SU-DHL-6 (cell line): ENCODE data around the gene IL11.

ENCODE experiments used
- H2AFZ ChIP-seq: fragments of 200-600 bp; sonication (generic); 2 replicates; pipeline ENCODE4 v1.6.1; 2014; ENCODE audit warnings: low read depth, mild to moderate bottlenecking, moderate library complexity, mixed read lengths, antibody characterized with exemption, low read length; ENCODE audit not compliant: severe bottlenecking
- H3F3A ChIP-seq: fragments of 200-600 bp; shearing (Covaris generic); 2 replicates; pipeline ENCODE4 v1.6.0; 2016; ENCODE audit warnings: antibody characterized with exemption, mild to moderate bottlenecking; ENCODE audit not compliant: insufficient read depth
- H3K27ac ChIP-seq: fragments of 200-600 bp; sonication (generic); 2 replicates; pipeline ENCODE4 v1.5.1; 2016; ENCODE audit warnings: low read depth, mild to moderate bottlenecking, low read length, moderate library complexity, mixed read lengths
- H3K27me3 ChIP-seq: fragments of 200-600 bp; sonication (generic), shearing (Covaris generic); 2 replicates; pipeline ENCODE4 v1.6.0; 2014; ENCODE audit warnings: mild to moderate bottlenecking, low read length
- H3K36me3 ChIP-seq: fragments of 200-600 bp; sonication (generic); 2 replicates; pipeline ENCODE4 v1.6.1; 2014; ENCODE audit warnings: mild to moderate bottlenecking, low read length, mixed read lengths
- H3K4me2 ChIP-seq: fragments of 300-600, 200-600 bp; shearing (Covaris generic), sonication (generic); 2 replicates; pipeline ENCODE4 v1.6.0; 2014; ENCODE audit warnings: low read length, low read depth, mild to moderate bottlenecking; ENCODE audit not compliant: poor library complexity, severe bottlenecking
- H3K4me3 ChIP-seq: fragments of 200-600 bp; sonication (generic); 2 replicates; pipeline ENCODE4 v1.5.1; 2014; ENCODE audit warnings: antibody characterized with exemption, low read length, mild to moderate bottlenecking, mixed read lengths; ENCODE audit not compliant: insufficient read depth, poor library complexity, severe bottlenecking
- H3K79me2 ChIP-seq: fragments of 200-600 bp; sonication (generic); 2 replicates; pipeline ENCODE4 v1.6.1; 2014; ENCODE audit warnings: mild to moderate bottlenecking, low read length, moderate library complexity; ENCODE audit not compliant: insufficient read depth
- H3K9ac ChIP-seq: fragments of 200-600 bp; sonication (generic); 2 replicates; pipeline ENCODE4 v1.7.0; 2014; ENCODE audit warnings: mild to moderate bottlenecking, low read length
- H3K9me2 ChIP-seq: fragments of 200-600 bp; sonication (generic); replicated peaks from 2 replicates; pipeline ENCODE4 v1.6.1; 2014; ENCODE audit warnings: low read length; ENCODE audit not compliant: insufficient read depth
- H3K9me3 ChIP-seq: fragments of 200-600 bp; sonication (generic); 2 replicates; pipeline ENCODE4 v1.6.1; 2014; ENCODE audit warnings: low read length, mixed read lengths; ENCODE audit not compliant: insufficient read depth
- H4K20me1 ChIP-seq: fragments of 200-600 bp; sonication (generic); 2 replicates; pipeline ENCODE4 v1.6.1; 2014; ENCODE audit warnings: low read depth, mild to moderate bottlenecking, antibody characterized with exemption, low read length, moderate library complexity, mixed read lengths
- CTCF ChIP-seq: fragments of 200-600 bp; sonication (generic); IDR thresholded peaks from one replicate; pipeline ENCODE4 v1.5.1; 2017; ENCODE audit warnings: antibody characterized with exemption, mild to moderate bottlenecking, low read length, moderate library complexity; ENCODE audit not compliant: insufficient read depth, poor library complexity, severe bottlenecking
- EZH2phosphoT487 ChIP-seq: fragments of 200-600 bp; sonication (generic), shearing (Covaris generic); conservative IDR thresholded peaks from 2 replicates; pipeline ENCODE4 v1.6.1; 2018; ENCODE audit warnings: mild to moderate bottlenecking, antibody characterized with exemption, low read length, moderate library complexity, mixed read lengths

Gene IL11

GRCh38 chr19:55383279-55384130 lies 13.2 kb upstream of the IL11 start:
- H3F3A ChIP-seq = peaks cover 27% of the 10 kb centered on the region
- H3K4me3 ChIP-seq = peak overlapping the region; percentile 56
- peak overlapping the region; percentile 98 for H3K9ac ChIP-seq
- no peaks in the 10 kb centered on the region for H3K27me3 ChIP-seq
- TF ChIP-seq CTCF (no peak), EZH2phosphoT487 (no peak)
- H3K4me2 ChIP-seq = peak overlapping the region; percentile 82
- H3K36me3 ChIP-seq = peaks cover 26% of the 10 kb centered on the region
- peak overlapping the region; percentile 85 for H3K27ac ChIP-seq
- H3K9me3 ChIP-seq = no peaks in the 10 kb centered on the region
- H3K9me2 ChIP-seq = no peaks in the 10 kb centered on the region
- H4K20me1 ChIP-seq = peaks cover 20% of the 10 kb centered on the region
- H2AFZ ChIP-seq = peak overlapping the region; percentile 38
- H3K79me2 ChIP-seq = peaks cover 21% of the 10 kb centered on the region

- Histone ChIP-seq H3K9ac (peak overlapping the region; percentile 98; the same call in 1 of the 2 replicates), H3F3A (peaks cover 27% of the 10 kb centered on the region), H3K27ac (no peak overlapping the region), H3K4me2 (peak overlapping the region; percentile 67), H4K20me1 (peaks cover 12% of the 10 kb centered on the region), H3K9me2 (no peaks in the 10 kb centered on the region), H3K27me3 (no peaks in the 10 kb centered on the region), H3K4me3 (no peak overlapping the region), H3K79me2 (peaks cover 18% of the 10 kb centered on the region), H2AFZ (no peak overlapping the region), H3K9me3 (no peaks in the 10 kb centered on the region), H3K36me3 (peaks cover 17% of the 10 kb centered on the region)
- TF ChIP-seq CTCF = no peak
- TF ChIP-seq EZH2phosphoT487 = no peak
Measured at GRCh38 chr19:55382522-55383054, 12.3 kb upstream of the IL11 start.

- H3K79me2 ChIP-seq = peaks cover 12% of the 10 kb centered on the region
- H3K27me3 ChIP-seq = no peaks in the 10 kb centered on the region
- no peak overlapping the region for H3K27ac ChIP-seq
- H4K20me1 ChIP-seq = peaks cover 6% of the 10 kb centered on the region
- H3K36me3 ChIP-seq = peaks cover 11% of the 10 kb centered on the region
- no peak overlapping the region for H3K9ac ChIP-seq
- no peak for TF ChIP-seq CTCF
- no peak for TF ChIP-seq EZH2phosphoT487
- peak overlapping the region; percentile 67 for H3K4me2 ChIP-seq
- H3K9me2 ChIP-seq = no peaks in the 10 kb centered on the region
- peaks cover 21% of the 10 kb centered on the region for H3F3A ChIP-seq
- H3K9me3 ChIP-seq = no peaks in the 10 kb centered on the region
- H2AFZ ChIP-seq = no peak overlapping the region
- H3K4me3 ChIP-seq = no peak overlapping the region
Measured at GRCh38 chr19:55382013-55382412, 11.8 kb upstream of the IL11 start.
